ENCODE data around the gene SARDH. TPM values are rescaled to one million over a fixed set of nuclear protein-coding genes. Genes with fewer than 3 reads are reported as not detected.
"Not testable (repeated sequence)": the region's sequence is repeated elsewhere in the genome, so short reads cannot be mapped to it uniquely, and the experiment has no call there.

Gene SARDH
- total RNA-seq, 1 experiment from 2014 or later: 15.7 TPM

DNA sequence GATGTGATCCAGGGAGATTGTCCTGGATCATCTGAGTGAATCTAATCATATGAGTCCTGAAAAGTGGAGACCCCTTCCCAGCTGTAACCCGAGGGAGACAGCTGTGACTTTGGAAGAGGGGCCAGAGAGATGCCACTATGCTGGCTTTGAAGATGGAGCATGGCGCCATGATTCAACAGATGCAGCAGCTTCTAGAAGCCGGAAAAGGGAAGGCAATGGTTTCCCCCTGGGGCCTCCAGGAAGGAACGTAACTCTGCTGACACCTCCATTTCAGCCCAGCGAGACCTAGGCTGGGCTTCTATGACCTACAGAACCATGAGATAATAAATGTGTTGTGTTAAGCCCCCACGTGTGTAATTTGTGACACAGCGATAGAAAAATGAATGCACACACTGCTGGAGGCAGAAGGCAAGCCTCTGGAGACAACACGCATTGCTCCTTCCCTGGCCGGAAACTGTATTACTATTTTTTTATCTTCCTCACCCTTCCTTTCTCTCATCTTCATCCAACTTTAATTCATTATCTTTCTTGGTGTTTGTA, 16.6 kb upstream of the SARDH start:
- H3K36me3 ChIP-seq: no peaks in the 10 kb centered on the region
- DNase-seq: peak in 1 of 2 experiments; percentile 2

DNA sequence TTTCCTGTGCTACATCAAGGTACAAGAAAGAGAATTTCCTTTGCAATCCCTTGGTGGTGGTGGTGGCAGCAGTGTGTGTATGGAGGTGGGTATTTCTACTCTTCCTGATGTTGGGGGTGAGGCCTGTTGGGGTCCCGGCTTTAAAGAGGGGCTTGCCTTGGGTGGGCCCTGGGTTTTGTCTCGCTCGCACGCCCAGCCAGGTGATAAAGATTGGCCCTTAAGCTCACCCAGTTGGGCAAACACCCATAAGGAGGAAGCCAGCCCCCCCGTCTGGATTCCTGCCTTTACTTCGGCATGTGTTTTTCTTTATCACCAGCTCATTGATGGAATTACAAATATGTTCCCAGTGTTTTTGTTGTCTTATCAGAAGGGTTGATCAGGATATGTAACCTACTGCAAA, 16.0 kb upstream of the SARDH start:
- no peak overlapping the region for H3K27ac ChIP-seq
- DNase-seq: no peak
- no peak overlapping the region for H3K4me3 ChIP-seq
- H3K4me1 ChIP-seq: no peaks in the 10 kb centered on the region
- no peaks in the 10 kb centered on the region for H3K36me3 ChIP-seq
- H3K27me3 ChIP-seq: no peaks in the 10 kb centered on the region
- H3K9me3 ChIP-seq (replicated peaks): no peaks in the 10 kb centered on the region

More for the DNA sequence above, 16.6 kb upstream of the SARDH start:
- Histone ChIP-seq H3K4me3 (no peak overlapping the region), H3K9me3 (replicated peaks) (no peaks in the 10 kb centered on the region), H3K27ac (no peak overlapping the region), H3K27me3 (no peaks in the 10 kb centered on the region), H3K4me1 (no peaks in the 10 kb centered on the region)

DNA sequence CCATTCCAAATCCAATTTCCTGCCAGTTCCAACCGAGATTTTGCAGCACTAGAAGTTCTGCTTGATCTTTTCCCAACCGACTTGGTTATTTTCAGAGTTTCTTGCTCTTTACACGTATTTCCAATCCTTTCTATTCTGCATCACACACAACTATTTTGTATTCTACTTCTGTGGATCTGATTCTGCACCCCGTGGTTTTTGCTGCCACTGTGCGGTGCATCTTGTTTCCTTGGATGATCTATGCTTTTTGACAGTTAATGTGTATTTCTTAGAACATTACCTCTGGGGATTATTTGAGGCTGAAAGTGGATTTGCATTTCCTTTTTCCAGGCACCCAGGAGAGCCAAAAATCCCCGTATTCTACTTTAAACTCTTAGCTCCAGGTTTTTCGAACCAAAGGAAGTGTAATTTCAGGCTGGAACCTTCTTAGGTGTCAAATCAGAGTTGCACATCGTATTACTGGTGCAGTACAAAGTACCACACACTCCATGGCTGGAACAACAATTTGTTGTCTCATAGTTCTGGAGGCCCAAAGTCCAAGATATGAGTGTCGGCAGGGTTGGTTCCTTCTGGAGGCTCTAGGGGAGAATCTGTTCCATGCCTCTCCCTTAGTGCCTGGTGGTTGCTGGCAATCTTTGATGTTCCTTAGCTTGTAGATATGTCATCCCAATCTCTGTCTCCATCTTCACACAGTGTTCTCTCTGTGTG, 14.7 kb upstream of the SARDH start:
- Histone ChIP-seq H3K9me3 (replicated peaks) (0 out of 2 replicates have a peak, but pooled peaks cover 3% of the 10 kb centered on the region), H3K4me1 (no peaks in the 10 kb centered on the region), H3K4me3 (no peak overlapping the region), H3K36me3 (no peaks in the 10 kb centered on the region), H3K27me3 (no peaks in the 10 kb centered on the region), H3K27ac (no peak overlapping the region)
- DNase-seq: no peak

DNA sequence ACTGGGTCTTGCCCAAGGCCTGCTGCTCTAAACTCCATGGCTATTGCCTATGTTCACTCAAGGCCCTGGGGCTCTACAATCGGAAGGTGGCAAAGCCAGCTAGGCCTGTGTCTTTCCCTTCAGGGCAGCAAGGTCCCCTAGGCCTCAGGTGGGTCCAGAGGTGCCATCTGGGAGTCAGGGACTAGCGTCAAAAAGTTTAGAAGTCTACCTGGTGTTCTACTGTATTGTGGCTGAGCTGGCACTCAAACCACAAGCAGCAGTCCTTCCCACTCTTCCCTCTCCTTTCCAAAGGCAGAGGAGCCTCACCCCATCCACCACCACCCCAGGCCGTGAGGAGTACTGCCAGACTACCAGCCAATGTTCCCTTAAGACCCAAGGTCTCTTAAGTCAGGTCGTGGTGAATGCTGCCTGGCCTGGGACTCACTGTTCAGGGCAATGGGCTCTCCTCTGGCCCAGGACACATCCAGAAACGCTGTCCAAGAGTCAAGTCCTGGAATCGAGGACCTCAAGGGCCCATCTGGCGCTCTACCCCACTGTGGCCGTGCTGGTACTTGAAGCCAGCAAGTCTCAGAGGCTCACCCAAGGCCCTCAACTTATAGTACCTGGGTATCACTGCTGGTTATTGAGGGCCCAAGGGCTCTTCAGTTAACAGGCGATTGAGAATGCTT, 13.0 kb upstream of the SARDH start:
- no peak overlapping the region for H3K27ac ChIP-seq
- DNase-seq: no peak
- no peaks in the 10 kb centered on the region for H3K27me3 ChIP-seq
- no peaks in the 10 kb centered on the region for H3K4me1 ChIP-seq
- 0 out of 2 replicates have a peak, but pooled peaks cover 3% of the 10 kb centered on the region for H3K9me3 ChIP-seq (replicated peaks)
- H3K4me3 ChIP-seq: no peak overlapping the region
- no peaks in the 10 kb centered on the region for H3K36me3 ChIP-seq

DNA sequence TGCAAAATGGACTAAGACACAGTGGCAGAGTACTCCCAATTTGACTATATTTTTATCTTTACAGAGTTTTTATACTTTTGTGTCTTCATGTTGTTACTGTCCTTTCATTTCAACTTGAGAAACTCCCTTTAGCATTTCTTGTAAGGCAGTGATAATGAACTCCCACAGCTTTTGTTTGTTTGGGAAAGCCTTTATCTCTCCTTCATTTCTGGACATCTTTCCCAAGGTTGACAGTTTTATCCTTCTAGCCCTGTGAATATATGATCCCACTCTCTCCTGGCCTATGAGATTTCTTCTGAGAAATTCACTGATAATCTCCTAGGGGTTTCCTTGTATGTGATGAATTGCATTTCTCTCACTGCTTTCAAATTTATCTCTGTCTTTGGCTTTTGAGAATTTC, 9.2 kb upstream of the SARDH start:
- Histone ChIP-seq H3K4me3 (no peak overlapping the region), H3K9me3 (replicated peaks) (0 out of 2 replicates have a peak, but pooled peaks cover 3% of the 10 kb centered on the region), H3K27me3 (no peaks in the 10 kb centered on the region), H3K27ac (no peak overlapping the region), H3K36me3 (no peaks in the 10 kb centered on the region), H3K4me1 (no peaks in the 10 kb centered on the region)
- no peak for DNase-seq

DNA sequence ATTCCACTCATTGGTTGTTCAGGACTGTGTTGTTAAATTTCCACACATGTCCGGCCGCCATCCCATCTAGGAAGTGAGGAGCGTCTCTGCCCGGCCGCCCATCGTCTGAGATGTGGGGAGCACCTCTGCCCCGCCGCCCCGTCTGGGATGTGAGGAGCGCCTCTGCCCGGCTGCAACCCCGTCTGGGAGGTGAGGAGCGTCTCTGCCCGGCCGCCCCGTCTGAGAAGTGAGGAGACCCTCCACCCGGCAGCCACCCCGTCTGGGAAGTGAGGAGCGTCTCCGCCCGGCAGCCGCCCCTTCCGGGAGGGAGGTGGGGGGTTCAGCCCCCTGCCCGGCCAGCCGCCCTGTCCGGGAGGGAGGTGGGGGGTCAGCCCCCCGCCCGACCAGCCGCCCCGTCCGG, 6.4 kb upstream of the SARDH start:
- H3K36me3 ChIP-seq; H3K27ac ChIP-seq; H3K9me3 ChIP-seq (replicated peaks); H3K27me3 ChIP-seq; DNase-seq; H3K4me3 ChIP-seq; H3K4me1 ChIP-seq: not testable (repeated sequence)

DNA sequence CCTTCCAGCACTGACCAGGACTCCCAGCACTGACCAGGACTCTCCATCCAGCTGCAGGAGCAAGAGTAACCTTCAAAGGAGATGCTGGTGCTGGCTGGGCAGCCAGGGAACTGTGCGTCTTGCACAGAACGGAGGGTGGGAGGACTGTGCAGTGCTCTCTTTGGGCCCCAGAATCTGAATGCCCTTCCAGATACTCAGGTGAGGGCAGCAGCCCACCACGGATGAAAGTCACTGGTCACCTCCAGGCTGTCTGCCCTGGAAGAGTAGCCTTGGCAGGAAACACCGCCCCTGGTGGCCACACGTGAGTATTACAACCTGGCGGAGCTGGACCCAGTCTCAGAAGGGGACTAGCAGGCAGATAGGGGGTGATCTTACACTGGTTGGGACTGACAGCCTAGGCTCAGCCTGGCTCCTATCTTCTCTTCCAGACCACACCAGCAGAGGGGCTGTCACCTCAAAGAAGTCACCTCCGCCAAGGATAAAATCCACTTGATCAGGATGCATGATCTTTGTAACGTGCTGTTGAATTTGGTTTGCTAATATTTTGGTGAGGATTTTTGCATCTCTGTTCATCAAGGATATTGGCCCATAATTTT, 4.8 kb upstream of the SARDH start:
- Histone ChIP-seq H3K4me1 (peaks cover 8% of the 10 kb centered on the region; the same call in 1 of the 2 replicates), H3K27me3 (no peaks in the 10 kb centered on the region), H3K4me3 (no peak overlapping the region), H3K27ac (no peak overlapping the region), H3K9me3 (replicated peaks) (no peaks in the 10 kb centered on the region), H3K36me3 (no peaks in the 10 kb centered on the region)
- peak; percentile 85 to 93 for DNase-seq

DNA sequence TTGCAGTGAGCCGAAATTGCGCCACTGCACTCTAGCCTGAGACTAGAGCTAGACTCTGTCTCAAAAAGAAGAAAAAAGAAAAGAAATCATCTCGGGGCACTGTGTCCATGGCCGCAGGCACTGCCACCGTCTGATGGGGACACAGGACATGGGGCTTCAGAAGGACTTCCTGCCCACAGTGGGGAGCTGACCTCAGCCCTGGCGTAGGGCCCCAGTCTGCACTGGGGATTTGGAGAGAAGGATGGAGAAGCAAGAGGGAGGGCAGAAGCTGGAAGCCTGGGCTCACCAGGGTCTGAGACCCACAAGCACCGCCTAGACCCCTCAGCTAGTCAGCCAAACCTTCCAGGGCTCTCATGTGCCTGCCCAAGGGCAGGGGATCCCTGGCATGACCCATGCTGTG, 4.1 kb upstream of the SARDH start:
- H3K27me3 ChIP-seq: no peaks in the 10 kb centered on the region
- H3K9me3 ChIP-seq (replicated peaks): no peaks in the 10 kb centered on the region
- H3K4me1 ChIP-seq: peaks cover 9% of the 10 kb centered on the region; the same call in 1 of the 2 replicates
- no peak overlapping the region for H3K4me3 ChIP-seq
- H3K36me3 ChIP-seq: no peaks in the 10 kb centered on the region
- no peak overlapping the region for H3K27ac ChIP-seq
- no peak for DNase-seq

DNA sequence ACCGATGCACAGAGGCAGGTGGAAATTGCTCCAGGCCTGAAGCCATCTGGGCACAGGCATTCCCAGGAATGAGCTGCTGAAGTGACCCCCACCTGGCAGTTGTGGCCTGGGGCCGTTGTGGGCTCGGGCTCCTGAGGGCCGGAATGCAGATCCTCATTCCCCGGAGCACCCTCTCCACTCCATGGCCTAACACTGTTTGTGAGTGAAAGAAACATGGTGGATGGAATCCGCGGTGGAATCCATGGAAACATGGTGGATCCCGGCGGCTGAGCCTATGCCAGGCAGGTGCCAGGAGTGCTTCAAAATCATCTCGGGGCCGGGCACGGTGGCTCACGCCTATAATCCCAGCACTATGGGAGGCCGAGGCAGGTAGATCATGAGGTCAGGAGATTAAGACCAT, 3.6 kb upstream of the SARDH start:
- peaks cover 13% of the 10 kb centered on the region; the same call in 1 of the 2 replicates for H3K4me1 ChIP-seq
- no peaks in the 10 kb centered on the region for H3K36me3 ChIP-seq
- no peaks in the 10 kb centered on the region for H3K27me3 ChIP-seq
- H3K4me3 ChIP-seq: no peak overlapping the region
- H3K9me3 ChIP-seq (replicated peaks): no peaks in the 10 kb centered on the region
- no peak overlapping the region for H3K27ac ChIP-seq
- no peak for DNase-seq

DNA sequence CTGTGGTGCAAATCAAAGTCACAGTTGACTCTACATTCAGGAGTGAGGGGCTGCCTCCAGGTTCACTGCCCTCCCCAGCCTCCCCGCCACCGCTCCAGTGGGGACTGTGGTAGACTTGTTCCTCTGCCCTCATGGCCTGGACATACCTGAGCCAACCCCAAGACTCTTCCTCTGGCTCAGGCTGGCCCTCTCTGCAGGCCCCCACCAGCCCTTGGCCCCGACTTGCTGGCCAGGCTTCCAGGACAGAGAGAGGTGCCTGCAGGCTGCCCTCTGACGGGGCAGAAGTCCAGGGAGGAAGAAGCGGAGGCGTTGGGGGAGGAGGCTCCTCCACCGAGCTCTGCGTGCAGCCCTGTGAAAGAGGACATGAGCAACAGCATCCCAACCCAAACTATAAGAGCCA, 2.8 kb upstream of the SARDH start:
- Histone ChIP-seq H3K27ac (no peak overlapping the region), H3K4me3 (no peak overlapping the region)
- no peak for DNase-seq

DNA sequence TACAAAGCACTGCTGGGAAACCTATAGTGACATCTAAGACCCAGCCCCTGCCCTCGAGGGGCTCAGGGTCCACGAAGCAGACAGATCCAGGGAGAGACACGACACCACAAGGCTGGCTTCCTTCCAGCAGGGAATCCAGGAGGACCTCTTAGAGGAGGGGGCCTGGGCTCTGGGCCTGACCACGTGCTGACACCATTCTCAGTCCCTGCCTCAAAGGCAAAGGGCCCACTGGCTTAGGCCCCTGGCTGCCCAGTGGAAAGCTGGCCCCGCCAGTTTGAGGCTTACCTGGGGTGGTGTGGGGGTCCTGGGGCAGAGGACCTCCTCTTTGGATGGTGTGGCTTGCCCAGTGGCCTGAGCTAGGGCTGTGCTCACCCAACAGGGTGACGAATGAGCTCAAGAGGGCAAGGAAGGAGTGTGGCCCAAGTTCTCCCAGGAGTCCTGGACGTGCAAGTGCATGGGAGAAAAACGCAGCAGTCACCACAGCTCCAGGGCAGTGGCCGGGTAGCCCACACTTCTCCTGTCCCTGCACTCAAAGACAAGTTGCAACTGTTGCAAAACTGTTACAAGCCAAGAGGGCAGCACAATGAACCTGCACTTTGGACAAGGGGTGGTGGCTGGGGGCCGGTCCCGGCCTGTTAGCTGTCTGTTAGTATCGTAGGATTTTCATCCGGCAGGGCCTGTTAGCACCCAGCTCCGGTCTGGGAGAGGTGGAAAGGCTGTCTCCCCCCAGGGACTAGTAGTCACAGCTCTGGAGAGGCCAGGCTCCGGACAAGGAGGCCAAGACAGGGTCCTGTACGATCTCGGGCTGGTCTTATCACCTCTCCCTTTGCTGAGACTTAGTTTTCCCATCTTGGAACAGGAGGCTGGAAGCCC, 1.5 kb upstream of the SARDH start:
- no peak for DNase-seq
- no peak overlapping the region for H3K4me3 ChIP-seq
- no peaks in the 10 kb centered on the region for H3K9me3 ChIP-seq (replicated peaks)
- H3K4me1 ChIP-seq: peaks cover 13% of the 10 kb centered on the region; the same call in 1 of the 2 replicates
- no peaks in the 10 kb centered on the region for H3K27me3 ChIP-seq
- no peak overlapping the region for H3K27ac ChIP-seq
- H3K36me3 ChIP-seq: no peaks in the 10 kb centered on the region

More for the DNA sequence above, 2.8 kb upstream of the SARDH start:
- H3K9me3 ChIP-seq (replicated peaks): no peaks in the 10 kb centered on the region
- H3K4me1 ChIP-seq: peaks cover 13% of the 10 kb centered on the region; the same call in 1 of the 2 replicates
- no peaks in the 10 kb centered on the region for H3K27me3 ChIP-seq
- no peaks in the 10 kb centered on the region for H3K36me3 ChIP-seq

DNA sequence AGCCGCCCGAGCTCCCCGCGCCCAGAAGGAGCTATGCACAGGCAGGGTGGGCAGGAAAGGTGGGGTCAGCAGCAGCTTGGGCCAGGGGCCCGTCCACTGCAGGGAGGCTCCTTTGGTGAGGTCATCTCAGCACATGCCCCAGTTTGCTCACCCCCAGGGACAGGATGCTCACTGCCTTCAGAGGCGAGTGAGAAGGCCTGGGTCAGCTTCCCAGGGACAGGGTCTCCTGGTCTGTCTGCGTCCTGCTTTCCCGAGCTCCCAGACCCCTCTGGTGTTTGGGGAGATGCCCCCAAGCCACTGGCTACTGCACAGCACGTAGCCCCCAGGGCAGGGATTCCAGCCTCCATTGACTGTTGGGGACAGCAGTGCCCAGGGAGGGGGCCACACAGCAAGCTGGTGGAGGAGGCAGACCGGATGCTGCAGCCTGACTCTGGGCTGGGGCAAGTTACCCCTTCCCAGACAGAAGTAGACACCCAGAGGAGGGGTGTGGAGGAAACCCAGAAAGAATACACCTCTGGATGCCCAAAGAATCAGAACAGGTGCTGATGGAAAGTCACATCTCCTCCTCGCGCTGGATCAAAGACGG, 581 bp upstream of the SARDH start:
- Histone ChIP-seq H3K4me3 (peak overlapping the region; percentile 51), H3K4me1 (peaks cover 13% of the 10 kb centered on the region; the same call in 1 of the 2 replicates), H3K27me3 (no peaks in the 10 kb centered on the region), H3K9me3 (replicated peaks) (no peaks in the 10 kb centered on the region), H3K36me3 (no peaks in the 10 kb centered on the region), H3K27ac (peak overlapping the region; percentile 69; the same call in 1 of the 2 replicates)
- DNase-seq: no peak

DNA sequence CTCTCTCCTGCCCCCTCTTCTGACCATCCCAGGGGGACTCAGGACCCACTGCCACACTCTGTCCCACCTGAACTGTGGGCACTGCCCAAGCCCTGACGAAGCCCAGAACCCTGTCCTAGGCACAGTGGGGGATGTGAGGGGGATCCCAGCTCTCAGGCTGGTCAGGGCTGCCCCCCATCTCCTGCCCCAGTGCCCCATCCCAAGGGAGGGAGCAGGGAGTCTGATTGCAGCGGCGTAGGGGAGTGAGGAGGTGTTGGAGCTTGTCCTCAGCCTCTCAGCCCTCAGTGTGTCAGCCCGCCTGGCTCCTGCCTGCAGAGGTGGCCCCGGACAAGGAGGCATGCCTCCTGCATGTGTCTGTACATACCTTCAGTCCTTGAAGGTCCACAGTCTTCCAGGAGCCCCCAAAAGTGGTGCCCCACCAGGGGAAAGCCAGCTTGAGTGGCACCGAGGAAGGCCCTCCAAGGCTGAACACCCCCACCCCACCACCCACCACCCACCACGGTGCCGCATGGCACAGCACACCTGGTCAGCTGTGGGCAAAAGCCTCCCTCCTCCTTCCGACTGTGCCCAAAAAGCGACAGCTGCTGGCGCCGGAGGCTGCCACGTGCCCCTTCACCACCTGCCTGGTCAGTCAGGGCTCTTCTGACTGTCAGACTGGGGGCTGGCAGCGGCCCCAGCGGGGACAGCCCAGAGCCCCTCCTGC, 930 bp downstream of the SARDH start:
- H3K4me3 ChIP-seq: peak overlapping the region; percentile 51
- peak; percentile 90 for DNase-seq
- H3K9me3 ChIP-seq (replicated peaks): no peaks in the 10 kb centered on the region
- H3K4me1 ChIP-seq: peaks cover 13% of the 10 kb centered on the region; the same call in 1 of the 2 replicates
- H3K27me3 ChIP-seq: no peaks in the 10 kb centered on the region
- H3K27ac ChIP-seq: peak overlapping the region; percentile 69
- H3K36me3 ChIP-seq: no peaks in the 10 kb centered on the region
